ENCODE measurements around the gene GPR52. TPM values are rescaled to one million over a fixed set of nuclear protein-coding genes. Genes with fewer than 3 reads are reported as not detected.

GPR52 gene
- total and polyA plus RNA-seq, 7 donors = 0.08 to 0.34 (median 0.18) TPM; not detected in 3

- H3K4me3 ChIP-seq = no peak overlapping the region
- intact Hi-C loops (cut with DNase I) = no loop called here
- no peaks in the 10 kb centered on the region for H3K4me1 ChIP-seq
- H3K27ac ChIP-seq = no peak overlapping the region
- ATAC-seq (no peak), DNase-seq (no peak)
- no peaks in the 10 kb centered on the region for H3K9me3 ChIP-seq
- no peaks in the 10 kb centered on the region for H3K27me3 ChIP-seq (ENCODE audit: insufficient read depth in 3 of 3, low read length in 2 of 3)
- H3K36me3 ChIP-seq (ENCODE audit: insufficient read depth in 1 of 2, low read depth in 1 of 2) = no peaks in the 10 kb centered on the region
- WGBS, 3 donors = 77 to 84% (median 79%) methylated on average over 6 of the region's 6 CpGs
- TF ChIP-seq CTCF (IDR thresholded peaks at IDR 0.05) = no peak
Observed at GRCh38 chr1:174445817-174446216, 1.9 kb upstream of the GPR52 start.

- no peak for TF ChIP-seq CTCF (IDR thresholded peaks at IDR 0.05)
- DNase-seq (no peak), ATAC-seq (no peak)
- WGBS, 3 donors = 82 to 91% (median 83%) methylated on average over 5 of the region's 5 CpGs
- H3K36me3 ChIP-seq (ENCODE audit: insufficient read depth in 1 of 2, low read depth in 1 of 2) = no peaks in the 10 kb centered on the region
- no peaks in the 10 kb centered on the region for H3K27me3 ChIP-seq (ENCODE audit: insufficient read depth in 3 of 3, low read length in 2 of 3)
- H3K4me3 ChIP-seq = no peak overlapping the region
- H3K9me3 ChIP-seq = no peaks in the 10 kb centered on the region
- no peak overlapping the region for H3K27ac ChIP-seq
- H3K4me1 ChIP-seq = no peaks in the 10 kb centered on the region
- intact Hi-C loops (cut with DNase I) = no loop called here
Observed at GRCh38 chr1:174448531-174448883, 743 bp downstream of the GPR52 start.

- no peaks in the 10 kb centered on the region for H3K36me3 ChIP-seq (ENCODE audit: insufficient read depth in 1 of 2, low read depth in 1 of 2)
- DNase-seq (no peak), ATAC-seq (no peak)
- 60 to 65% (median 63%) methylated on average over 5 of the region's 5 CpGs for WGBS, 3 donors
- no peak overlapping the region for H3K4me3 ChIP-seq
- intact Hi-C loops (cut with DNase I) = no loop called here
- no peaks in the 10 kb centered on the region for H3K4me1 ChIP-seq
- no peak for TF ChIP-seq CTCF (IDR thresholded peaks at IDR 0.05)
- H3K27ac ChIP-seq = no peak overlapping the region
- no peaks in the 10 kb centered on the region for H3K27me3 ChIP-seq (ENCODE audit: insufficient read depth in 3 of 3, low read length in 2 of 3)
- no peaks in the 10 kb centered on the region for H3K9me3 ChIP-seq
Observed at GRCh38 chr1:174448974-174449373, 1.2 kb downstream of the GPR52 start.

GRCh38 chr1:174451408-174451807 lies 3.6 kb downstream of the GPR52 start:
- no peaks in the 10 kb centered on the region for H3K36me3 ChIP-seq (ENCODE audit: insufficient read depth in 1 of 2, low read depth in 1 of 2)
- no peak overlapping the region for H3K27ac ChIP-seq
- no peak for DNase-seq
- no peak overlapping the region for H3K4me3 ChIP-seq
- H3K9me3 ChIP-seq = no peaks in the 10 kb centered on the region
- H3K4me1 ChIP-seq = no peaks in the 10 kb centered on the region
- no peak for ATAC-seq
- intact Hi-C loops (cut with DNase I) = no loop called here
- TF ChIP-seq CTCF (IDR thresholded peaks at IDR 0.05) = no peak
- H3K27me3 ChIP-seq (ENCODE audit: insufficient read depth in 3 of 3, low read length in 2 of 3) = no peaks in the 10 kb centered on the region
- WGBS, 3 donors = 87 to 89% (median 88%) methylated on average over 6 of the region's 6 CpGs

- intact Hi-C loops (cut with DNase I) = no loop called here
- Histone ChIP-seq H3K9me3 (no peaks in the 10 kb centered on the region), H3K4me3 (no peak overlapping the region), H3K27ac (no peak overlapping the region), H3K36me3 (ENCODE audit: insufficient read depth in 1 of 2, low read depth in 1 of 2) (no peaks in the 10 kb centered on the region), H3K4me1 (no peaks in the 10 kb centered on the region), H3K27me3 (ENCODE audit: insufficient read depth in 3 of 3, low read length in 2 of 3) (no peaks in the 10 kb centered on the region)
- TF ChIP-seq CTCF (IDR thresholded peaks at IDR 0.05) = no peak
- no peak for ATAC-seq
- DNase-seq = no peak
- 96 to 97% (median 96%) methylated on average over 2 of the region's 2 CpGs for WGBS, 3 donors
Observed at GRCh38 chr1:174465855-174466254, 18.1 kb downstream of the GPR52 start.

All from psoas muscle (tissue), 8 donors.